Nephron (organoid): ENCODE results near the gene PPP1R3D.

Experiments used
- H3K27ac Mint-ChIP-seq, 3 experiments: 2 replicates each; pipeline ENCODE4 v1.8.0; 2020; ENCODE audit warnings: mixed read lengths in 3 of 3, mild to moderate bottlenecking in 2 of 3, moderate library complexity in 1 of 3
- H3K27me3 Mint-ChIP-seq: 2 replicates; pipeline ENCODE4 v1.8.0; 2021; ENCODE audit warnings: low read depth, mild to moderate bottlenecking, moderate library complexity, mixed read lengths
- H3K36me3 Mint-ChIP-seq: 2 replicates; pipeline ENCODE4 v1.8.0; 2020; ENCODE audit warnings: low read depth, mixed read lengths
- H3K4me1 Mint-ChIP-seq: 2 replicates; pipeline ENCODE4 v1.8.0; 2020; ENCODE audit warnings: mixed read lengths
- H3K4me3 Mint-ChIP-seq, 3 experiments: 2 replicates each; pipeline ENCODE4 v1.8.0; 2020; ENCODE audit warnings: mild to moderate bottlenecking in 3 of 3, mixed read lengths in 3 of 3, moderate library complexity in 2 of 3
- H3K9me3 Mint-ChIP-seq: 2 replicates; pipeline ENCODE4 v1.8.0; 2020; ENCODE audit warnings: mixed read lengths
- CTCF ChIP-seq, 3 experiments: fragments of 200-600 bp; sonication (generic); IDR thresholded peaks; one replicate each; pipeline ENCODE4 v1.5.0; 2021; ENCODE audit warnings: antibody characterized with exemption in 3 of 3; ENCODE audit not compliant: unreplicated experiment in 3 of 3

The PPP1R3D gene

GRCh38 chr20:59925899-59926298, 14.2 kb downstream of the PPP1R3D start:
- H3K4me3 Mint-ChIP-seq: peak overlapping the region in 1 of 3 experiments; percentile 11
- peaks cover 7% of the 10 kb centered on the region for H3K27me3 Mint-ChIP-seq
- peaks cover 16% of the 10 kb centered on the region for H3K4me1 Mint-ChIP-seq
- H3K27ac Mint-ChIP-seq: peak overlapping the region; percentile 34 to 84 (median 63)
- TF ChIP-seq CTCF (IDR thresholded peaks at IDR 0.05; ENCODE audit: unreplicated experiment in 3 of 3): no peak
- H3K36me3 Mint-ChIP-seq: no peaks in the 10 kb centered on the region
- no peaks in the 10 kb centered on the region for H3K9me3 Mint-ChIP-seq

- Mint-ChIP-seq H3K4me3 (peak overlapping the region in 2 of 3 experiments; percentile 9 to 11), H3K36me3 (no peaks in the 10 kb centered on the region), H3K27me3 (peaks cover 7% of the 10 kb centered on the region)
Observed at GRCh38 chr20:59925359-59925758, 14.7 kb downstream of the PPP1R3D start.

GRCh38 chr20:59923514-59923913, 16.6 kb downstream of the PPP1R3D start:
- peak overlapping the region in 1 of 3 experiments; percentile 48 for H3K27ac Mint-ChIP-seq
- no peaks in the 10 kb centered on the region for H3K36me3 Mint-ChIP-seq

More at GRCh38 chr20:59925359-59925758, 14.7 kb downstream of the PPP1R3D start:
- no peaks in the 10 kb centered on the region for H3K9me3 Mint-ChIP-seq
- peaks cover 16% of the 10 kb centered on the region for H3K4me1 Mint-ChIP-seq
- H3K27ac Mint-ChIP-seq: peak overlapping the region; percentile 34 to 84 (median 69)
- no peak for TF ChIP-seq CTCF (IDR thresholded peaks at IDR 0.05; ENCODE audit: unreplicated experiment in 3 of 3)

GRCh38 chr20:59920944-59921343, 19.2 kb downstream of the PPP1R3D start:
- Mint-ChIP-seq H3K27me3 (no peaks in the 10 kb centered on the region), H3K36me3 (no peaks in the 10 kb centered on the region), H3K27ac (no peak overlapping the region), H3K4me1 (peaks cover 12% of the 10 kb centered on the region), H3K4me3 (no peak overlapping the region), H3K9me3 (no peaks in the 10 kb centered on the region)
- TF ChIP-seq CTCF (IDR thresholded peaks at IDR 0.05; ENCODE audit: unreplicated experiment in 3 of 3): no peak

More at GRCh38 chr20:59923514-59923913, 16.6 kb downstream of the PPP1R3D start:
- TF ChIP-seq CTCF (IDR thresholded peaks at IDR 0.05; ENCODE audit: unreplicated experiment in 3 of 3): no peak
- no peaks in the 10 kb centered on the region for H3K27me3 Mint-ChIP-seq
- peaks cover 16% of the 10 kb centered on the region for H3K4me1 Mint-ChIP-seq
- no peaks in the 10 kb centered on the region for H3K9me3 Mint-ChIP-seq
- no peak overlapping the region for H3K4me3 Mint-ChIP-seq

GRCh38 chr20:59912609-59913008, 27.5 kb downstream of the PPP1R3D start:
- Mint-ChIP-seq H3K4me3 (no peak overlapping the region), H3K27ac (no peak overlapping the region), H3K36me3 (no peaks in the 10 kb centered on the region), H3K4me1 (peaks cover 4% of the 10 kb centered on the region), H3K9me3 (no peaks in the 10 kb centered on the region), H3K27me3 (peaks cover 5% of the 10 kb centered on the region)
- TF ChIP-seq CTCF (IDR thresholded peaks at IDR 0.05; ENCODE audit: unreplicated experiment in 3 of 3): no peak

GRCh38 chr20:59911041-59911440, 29.1 kb downstream of the PPP1R3D start:
- Mint-ChIP-seq H3K9me3 (no peaks in the 10 kb centered on the region), H3K27me3 (peaks cover 5% of the 10 kb centered on the region), H3K27ac (no peak overlapping the region), H3K36me3 (no peaks in the 10 kb centered on the region), H3K4me3 (no peak overlapping the region), H3K4me1 (peaks cover 4% of the 10 kb centered on the region)
- TF ChIP-seq CTCF (IDR thresholded peaks at IDR 0.05; ENCODE audit: unreplicated experiment in 3 of 3): no peak
